ENCODE results near the gene HMGA1. TPM values are rescaled to one million over a fixed set of nuclear protein-coding genes. Genes with fewer than 3 reads are reported as not detected.
"Not testable (repeated sequence)": the region's sequence is repeated elsewhere in the genome, so short reads cannot be mapped to it uniquely, and the experiment has no call there.

The HMGA1 gene
- total RNA-seq, 1 experiment from 2014 or later, result 360 TPM

- no peak for DNase-seq (ENCODE audit: low spot score)
Observed at GRCh38 chr6:34237722-34238584, 1.3 kb downstream of the HMGA1 start.

GRCh38 chr6:34238585-34239499 is 2.2 kb downstream of the HMGA1 start:
- DNase-seq (ENCODE audit: low spot score), result no peak
- in situ Hi-C loops (cut with HindIII; ENCODE audit: low sequenced_read_pairs), result no loop called here

More at GRCh38 chr6:34237722-34238584, 1.3 kb downstream of the HMGA1 start:
- in situ Hi-C loops (cut with HindIII; ENCODE audit: low sequenced_read_pairs), result no loop called here

GRCh38 chr6:34239500-34239825 is 2.8 kb downstream of the HMGA1 start:
- DNase-seq (ENCODE audit: low spot score), result no peak
- in situ Hi-C loops (cut with HindIII; ENCODE audit: low sequenced_read_pairs), result no loop called here

DNA sequence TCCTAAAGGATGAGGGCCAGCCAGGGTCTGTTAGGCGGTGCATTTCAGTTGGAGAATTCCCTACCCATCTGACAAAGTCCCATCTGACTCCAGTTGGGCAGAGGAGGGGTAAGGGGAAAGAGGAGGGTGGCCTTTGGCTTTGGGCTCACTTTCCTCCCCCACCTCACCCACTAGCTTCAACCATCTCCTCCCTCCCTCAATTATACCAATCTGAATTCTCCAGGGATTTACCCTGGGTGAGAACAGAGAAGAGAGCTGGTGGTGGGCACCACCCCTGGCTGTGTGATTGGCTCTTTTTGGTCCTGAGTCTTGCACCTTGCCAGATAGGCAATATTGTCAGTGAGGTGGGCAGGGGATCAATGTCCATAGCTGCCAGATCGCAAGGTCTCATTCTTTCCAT is 3.2 kb downstream of the HMGA1 start:
- DNase-seq (ENCODE audit: low spot score), result no peak
- in situ Hi-C loops (cut with HindIII; ENCODE audit: low sequenced_read_pairs), result no loop called here

DNA sequence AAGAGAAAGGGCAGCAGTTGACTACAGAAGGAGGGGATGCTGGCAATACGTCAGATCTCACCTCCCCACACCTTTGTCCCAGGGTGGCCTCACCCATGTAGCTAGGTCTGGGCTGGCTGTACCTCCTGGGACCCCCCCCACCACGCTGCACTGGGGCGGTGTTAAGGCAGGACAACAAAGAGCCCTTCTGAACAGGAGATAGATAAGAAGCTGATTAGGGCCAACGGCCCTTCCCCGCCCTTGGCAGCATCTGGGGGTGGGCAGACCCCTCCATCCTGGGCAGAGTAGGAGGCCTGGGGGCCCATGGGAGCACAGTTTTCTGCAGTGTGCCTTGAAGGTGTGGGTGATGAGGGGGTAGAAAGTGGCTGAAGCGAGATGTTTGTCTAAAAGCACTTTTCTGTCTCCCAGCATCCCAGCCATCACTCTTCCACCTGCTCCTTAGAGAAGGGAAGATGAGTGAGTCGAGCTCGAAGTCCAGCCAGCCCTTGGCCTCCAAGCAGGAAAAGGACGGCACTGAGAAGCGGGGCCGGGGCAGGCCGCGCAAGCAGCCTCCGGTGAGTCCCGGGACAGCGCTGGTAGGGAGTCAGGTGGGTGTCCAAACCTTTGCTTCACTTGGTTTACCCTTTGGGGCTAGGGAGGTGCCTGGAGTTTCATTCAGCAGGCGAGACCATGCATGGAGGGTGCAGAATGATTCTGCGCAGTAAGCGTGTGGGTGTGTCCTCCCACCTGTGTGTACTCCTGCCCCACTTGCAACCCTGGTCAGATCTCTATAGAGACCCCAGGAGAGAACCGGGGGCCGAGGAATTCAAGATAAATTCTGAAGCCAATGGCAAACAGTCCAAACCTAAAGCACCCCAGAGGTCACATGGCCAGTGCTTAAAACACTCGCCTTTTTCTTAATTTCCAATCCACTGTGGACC is 3.9 kb downstream of the HMGA1 start:
- in situ Hi-C loops (cut with HindIII; ENCODE audit: low sequenced_read_pairs), result no loop called here
- no peak for DNase-seq (ENCODE audit: low spot score)

- in situ Hi-C loops (cut with HindIII; ENCODE audit: low sequenced_read_pairs), result no loop called here
- DNase-seq (ENCODE audit: low spot score), result no peak
Observed at GRCh38 chr6:34241351-34242215, 4.9 kb downstream of the HMGA1 start.

DNA sequence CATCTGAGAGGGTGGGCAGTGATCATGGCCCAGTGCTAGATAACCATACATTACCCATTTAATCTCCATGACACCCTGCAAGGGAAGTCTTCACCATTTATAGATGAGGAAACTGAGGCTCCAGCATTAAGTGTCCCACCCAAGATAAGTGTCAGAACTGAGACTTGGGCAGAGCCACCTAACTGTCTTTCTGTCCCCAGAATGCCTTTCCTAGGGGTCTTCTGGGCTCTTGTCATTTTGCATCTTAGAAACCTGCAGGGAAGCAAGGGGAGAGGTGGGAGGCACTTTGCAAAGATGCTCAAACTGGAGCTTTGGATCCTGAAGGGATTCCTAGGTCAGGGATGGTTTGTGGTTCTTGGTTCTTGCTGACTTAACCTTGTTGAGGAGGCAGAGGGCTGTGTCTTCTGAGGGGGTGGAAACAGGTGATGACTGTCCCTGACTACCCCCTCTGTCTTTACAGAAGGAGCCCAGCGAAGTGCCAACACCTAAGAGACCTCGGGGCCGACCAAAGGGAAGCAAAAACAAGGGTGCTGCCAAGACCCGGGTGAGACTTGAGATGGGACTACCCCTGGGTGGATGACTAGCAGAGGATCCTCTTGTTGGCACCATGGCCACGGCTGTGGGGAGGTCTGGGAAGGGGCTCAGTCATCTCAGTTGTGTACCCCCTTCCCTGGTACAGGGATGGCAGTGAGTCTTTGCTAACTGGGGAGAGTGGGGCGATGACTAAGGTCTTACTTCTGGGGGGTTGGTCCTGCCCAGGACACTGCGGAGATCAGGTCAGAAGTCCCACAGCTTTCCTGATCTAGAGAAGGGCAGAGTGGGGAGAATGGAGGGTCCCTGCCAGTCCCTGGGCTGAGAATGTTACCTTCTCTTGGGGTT is 5.8 kb downstream of the HMGA1 start:
- in situ Hi-C loops (cut with HindIII; ENCODE audit: low sequenced_read_pairs), result no loop called here
- no peak for DNase-seq (ENCODE audit: low spot score)

DNA sequence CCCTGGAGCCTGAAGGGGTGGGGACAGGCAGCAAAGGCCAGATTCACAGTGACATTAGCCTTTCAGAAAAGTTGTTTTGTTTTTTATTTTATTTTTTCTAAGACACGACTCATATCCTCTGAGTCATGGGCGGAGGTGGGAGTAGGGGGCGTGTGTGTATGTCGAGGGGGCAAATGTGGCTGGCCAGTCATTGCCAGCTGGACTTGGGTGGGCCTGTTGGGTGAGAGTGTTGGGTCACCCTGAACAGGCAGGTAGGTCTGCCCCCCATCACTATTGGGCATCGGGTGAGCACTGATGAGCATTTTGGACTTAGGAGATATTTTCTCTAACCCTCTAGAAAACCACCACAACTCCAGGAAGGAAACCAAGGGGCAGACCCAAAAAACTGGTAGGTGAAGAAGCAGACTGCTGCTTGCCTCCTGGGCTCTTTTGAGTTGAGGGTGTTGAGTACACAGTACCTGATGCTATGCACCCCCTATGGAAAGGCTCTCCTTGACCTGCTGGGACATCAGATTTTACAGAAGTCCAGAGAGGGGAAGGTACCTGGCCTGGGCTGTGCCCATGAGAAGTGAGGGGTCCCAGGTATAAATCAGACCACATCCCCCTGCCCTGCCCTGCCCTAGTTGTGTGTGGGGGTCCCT is 6.6 kb downstream of the HMGA1 start:
- DNase-seq (ENCODE audit: low spot score), result no peak
- in situ Hi-C loops (cut with HindIII; ENCODE audit: low sequenced_read_pairs), result no loop called here

- in situ Hi-C loops (cut with HindIII; ENCODE audit: low sequenced_read_pairs), result no loop called here
- no peak for DNase-seq (ENCODE audit: low spot score)
Observed at GRCh38 chr6:34243901-34244884, 7.5 kb downstream of the HMGA1 start.

- in situ Hi-C loops (cut with HindIII; ENCODE audit: low sequenced_read_pairs); DNase-seq (ENCODE audit: low spot score): not testable (repeated sequence)
Observed at GRCh38 chr6:34245032-34245760, 8.5 kb downstream of the HMGA1 start.

DNA sequence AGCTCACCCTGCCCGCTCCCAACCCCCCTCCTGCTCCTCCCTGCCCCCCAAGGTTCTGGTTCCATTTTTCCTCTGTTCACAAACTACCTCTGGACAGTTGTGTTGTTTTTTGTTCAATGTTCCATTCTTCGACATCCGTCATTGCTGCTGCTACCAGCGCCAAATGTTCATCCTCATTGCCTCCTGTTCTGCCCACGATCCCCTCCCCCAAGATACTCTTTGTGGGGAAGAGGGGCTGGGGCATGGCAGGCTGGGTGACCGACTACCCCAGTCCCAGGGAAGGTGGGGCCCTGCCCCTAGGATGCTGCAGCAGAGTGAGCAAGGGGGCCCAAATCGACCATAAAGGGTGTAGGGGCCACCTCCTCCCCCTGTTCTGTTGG is 9.1 kb downstream of the HMGA1 start:
- DNase-seq (ENCODE audit: low spot score); in situ Hi-C loops (cut with HindIII; ENCODE audit: low sequenced_read_pairs): not testable (repeated sequence)

DNA sequence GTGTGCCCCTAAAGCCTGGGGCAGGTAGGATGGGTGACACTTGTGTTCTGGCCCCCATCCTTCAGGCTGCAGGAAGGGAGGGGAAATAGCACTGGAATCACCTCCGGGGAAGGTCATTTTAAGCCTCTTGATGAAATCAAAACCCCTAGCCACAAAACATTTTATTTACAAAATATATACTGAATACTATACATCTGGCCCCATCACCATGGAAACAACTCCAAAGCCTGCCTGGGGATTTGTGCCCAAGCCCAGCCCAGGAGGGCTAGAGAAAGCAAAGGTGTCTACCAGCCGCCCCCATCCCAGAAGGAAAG is 9.5 kb downstream of the HMGA1 start:
- in situ Hi-C loops (cut with HindIII; ENCODE audit: low sequenced_read_pairs), result no loop called here
- no peak for DNase-seq (ENCODE audit: low spot score)

DNA sequence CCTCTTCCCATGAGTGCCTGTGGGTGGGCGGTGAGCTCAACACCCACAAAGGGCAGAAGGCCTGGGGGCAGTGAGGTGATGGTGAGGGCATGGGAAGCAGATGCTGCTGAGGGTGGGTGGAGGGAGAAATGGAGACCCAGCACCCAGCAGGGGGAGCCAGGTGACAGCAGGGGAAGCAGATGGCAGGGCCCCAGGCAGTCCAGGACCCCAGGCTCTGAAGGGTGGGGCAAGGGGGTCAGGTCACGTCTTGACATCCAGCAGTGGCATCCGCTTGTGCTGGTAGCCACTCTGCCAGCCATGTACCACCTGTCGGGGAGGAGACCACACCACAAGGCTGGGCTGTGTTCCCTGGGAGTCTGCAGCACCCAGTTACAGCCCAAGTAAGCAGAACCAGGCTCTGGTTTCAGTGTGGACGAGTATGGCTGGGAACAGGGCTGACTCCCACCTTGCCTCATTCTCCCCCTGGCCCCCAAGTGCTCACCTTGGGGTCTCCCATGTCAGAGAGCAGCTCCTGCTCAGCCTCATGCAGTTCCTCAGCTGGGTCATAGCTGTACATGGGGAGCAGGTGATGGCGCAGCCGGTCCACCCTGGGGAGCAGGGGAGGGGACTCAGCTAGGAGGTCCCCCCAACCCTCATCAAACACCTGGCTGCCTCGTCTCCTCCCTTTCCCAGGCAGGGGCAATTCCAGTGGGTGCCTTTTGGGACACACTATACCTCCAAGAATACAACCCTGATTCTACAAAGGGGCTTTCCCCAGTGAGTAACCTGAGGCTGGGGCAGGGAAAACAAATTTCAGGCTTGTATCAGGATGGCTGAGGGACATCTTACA is 10.1 kb downstream of the HMGA1 start:
- in situ Hi-C loops (cut with HindIII; ENCODE audit: low sequenced_read_pairs), result no loop called here
- no peak for DNase-seq (ENCODE audit: low spot score)

- DNase-seq (ENCODE audit: low spot score), result no peak
- in situ Hi-C loops (cut with HindIII; ENCODE audit: low sequenced_read_pairs), result no loop called here
Observed at GRCh38 chr6:34247481-34248197, 11.0 kb downstream of the HMGA1 start.

All from G401 (cell line).